NCI-H146 treated with DMSO at 0.1 percent for 48 hours (cell line): ENCODE results near the gene CDK4.
"Not testable (repeated sequence)": the region's sequence is repeated elsewhere in the genome, so short reads cannot be mapped to it uniquely, and the experiment has no call there.

Experiments used
- DNase-seq: peaks from one replicate; lab custom pipeline; 2025; ENCODE audit not compliant: unreplicated experiment; lab: John Stamatoyannopoulos, UW

The CDK4 gene

DNA sequence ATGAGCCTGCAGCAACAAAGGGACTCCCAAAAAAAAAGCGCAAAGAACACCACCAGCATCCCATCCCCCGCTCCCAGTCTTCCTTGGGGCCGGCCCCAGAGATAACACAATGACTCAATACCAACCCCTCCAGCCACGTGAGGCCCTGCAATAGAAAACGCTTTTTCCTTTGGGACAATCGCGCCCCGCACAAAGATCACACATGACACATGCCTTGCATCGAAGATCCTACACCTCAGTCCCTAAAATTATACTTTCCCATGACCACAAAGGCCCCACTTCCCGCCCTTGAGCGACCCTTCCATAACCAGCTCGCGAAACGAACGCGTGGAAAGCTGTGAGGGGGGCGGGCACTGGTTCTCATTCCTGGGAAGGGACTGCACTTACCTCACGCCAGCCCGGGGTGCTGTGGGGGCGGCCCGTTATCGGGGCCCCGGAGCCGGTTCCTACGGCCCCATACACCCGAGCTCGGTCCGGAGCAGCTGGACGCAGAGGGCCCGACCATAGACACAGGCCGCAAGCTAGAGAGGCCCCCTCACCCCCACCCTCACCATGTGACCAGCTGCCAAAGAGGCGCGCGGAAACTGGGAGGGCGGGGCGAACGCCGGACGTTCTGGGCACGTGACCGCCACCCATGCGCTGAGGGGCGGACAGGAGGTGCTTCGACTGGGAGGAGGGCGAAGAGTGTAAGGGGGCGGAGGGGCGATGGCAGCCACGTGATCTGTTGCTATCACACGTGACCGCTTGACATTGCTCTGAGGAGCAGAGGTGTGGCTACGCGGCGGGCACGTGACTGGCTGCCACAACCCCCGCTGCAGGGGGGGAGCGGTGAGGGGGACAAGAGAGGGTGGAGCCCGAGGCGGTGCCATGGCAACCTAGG is at the start of gene CDK4:
CDK4 (minus strand) TSS at position 523 of the 880 bp plus-strand sequence. CDS start 593 bp downstream, outside the sequence.
- peak; percentile 99 for DNase-seq

- DNase-seq: no peak
These were observed 48.9 kb upstream of the CDK4 start for GRCh38 chr12:57800965-57801364.

- DNase-seq: no peak
These were observed 45.8 kb upstream of the CDK4 start for GRCh38 chr12:57797933-57798332.

- no peak for DNase-seq
These were observed 44.9 kb upstream of the CDK4 start for GRCh38 chr12:57796996-57797395.

GRCh38 chr12:57795354-57795753 is 43.2 kb upstream of the CDK4 start:
- no peak for DNase-seq

- no peak for DNase-seq
These were observed 41.8 kb upstream of the CDK4 start for GRCh38 chr12:57793920-57794319.

DNA sequence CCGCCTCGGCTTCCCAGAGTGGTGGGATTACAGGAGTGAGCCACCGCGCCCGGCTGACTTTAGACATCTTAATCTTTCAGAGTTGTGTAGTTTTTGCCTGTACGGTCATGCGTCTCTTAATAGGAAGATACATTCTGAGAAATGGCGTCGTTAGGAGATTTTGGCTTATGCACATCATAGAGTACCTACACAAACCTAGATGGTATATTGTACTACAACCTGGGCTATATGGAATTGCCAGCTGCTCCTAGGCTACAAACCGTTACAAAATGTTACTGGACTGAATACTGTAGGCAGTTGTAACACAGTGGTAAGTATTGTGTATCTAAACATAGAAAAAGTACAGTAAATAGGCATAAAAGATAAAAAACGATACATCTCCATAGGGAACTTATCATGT is 31.8 kb upstream of the CDK4 start:
- DNase-seq: no peak

DNA sequence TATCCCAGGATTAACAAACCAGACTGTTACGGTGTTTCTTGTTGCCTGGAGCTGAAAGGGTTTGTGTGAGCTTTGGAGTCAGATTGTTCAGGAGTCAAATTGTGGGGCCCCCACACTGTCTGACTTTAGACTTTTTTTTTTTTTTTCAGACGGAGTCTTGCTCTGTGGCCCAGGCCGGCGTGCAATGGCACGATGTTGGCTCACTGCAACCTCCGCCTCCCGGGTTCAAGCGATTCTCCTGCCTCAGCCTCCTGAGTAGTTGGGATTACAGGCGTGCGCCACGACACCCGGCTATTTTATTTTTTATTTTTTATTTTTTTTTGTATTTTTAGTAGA is 31.3 kb upstream of the CDK4 start:
- no peak for DNase-seq

- peak; percentile 65 for DNase-seq
These were observed 30.7 kb upstream of the CDK4 start, which contains the start of gene TSFM for GRCh38 chr12:57782608-57783465. TSS of gene TSFM (plus strand) at chr12:57782787. CDS start at chr12:57782802, 15 bp downstream.

DNA sequence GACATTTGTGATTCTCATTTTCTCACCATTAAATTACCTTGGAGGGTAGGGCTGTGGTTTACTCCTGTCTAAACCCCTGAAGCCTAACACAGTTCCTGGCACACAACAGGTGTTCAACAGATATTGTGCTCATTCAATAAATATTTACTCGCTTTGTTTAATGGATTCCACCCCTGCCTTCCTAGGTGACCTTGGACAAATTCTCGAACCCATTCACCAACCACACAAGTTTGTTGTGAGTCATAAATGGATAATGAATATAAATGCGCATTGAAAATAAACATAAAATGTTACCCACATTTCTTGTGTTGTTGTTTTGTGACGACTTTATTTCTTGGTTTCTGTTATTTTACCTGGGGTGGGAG is 30.1 kb upstream of the CDK4 start:
- no peak for DNase-seq

- DNase-seq: no peak
These were observed 29.7 kb upstream of the CDK4 start for GRCh38 chr12:57781801-57782200.

DNA sequence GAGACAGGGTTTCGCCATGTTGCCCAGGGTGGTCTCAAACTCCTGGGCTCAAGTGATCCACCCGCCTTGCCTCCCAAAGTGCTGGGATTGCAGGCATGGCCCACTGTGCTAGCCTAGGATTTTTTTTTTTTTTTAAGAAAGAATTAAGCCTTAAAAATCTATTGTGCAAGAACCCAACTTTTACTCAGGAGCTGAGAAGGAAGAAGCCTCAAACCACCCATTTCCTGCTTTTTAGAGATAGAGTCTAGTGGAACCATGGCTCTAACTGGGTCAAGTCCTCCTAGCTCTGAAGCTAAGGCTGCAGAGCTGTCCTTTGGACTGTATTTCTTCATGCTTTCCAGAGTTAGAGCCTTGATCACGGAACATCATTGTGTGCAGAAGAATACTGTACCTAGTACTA is 29.1 kb upstream of the CDK4 start:
- DNase-seq: no peak

GRCh38 chr12:57780284-57780897 is 28.3 kb upstream of the CDK4 start:
- DNase-seq: no peak

DNA sequence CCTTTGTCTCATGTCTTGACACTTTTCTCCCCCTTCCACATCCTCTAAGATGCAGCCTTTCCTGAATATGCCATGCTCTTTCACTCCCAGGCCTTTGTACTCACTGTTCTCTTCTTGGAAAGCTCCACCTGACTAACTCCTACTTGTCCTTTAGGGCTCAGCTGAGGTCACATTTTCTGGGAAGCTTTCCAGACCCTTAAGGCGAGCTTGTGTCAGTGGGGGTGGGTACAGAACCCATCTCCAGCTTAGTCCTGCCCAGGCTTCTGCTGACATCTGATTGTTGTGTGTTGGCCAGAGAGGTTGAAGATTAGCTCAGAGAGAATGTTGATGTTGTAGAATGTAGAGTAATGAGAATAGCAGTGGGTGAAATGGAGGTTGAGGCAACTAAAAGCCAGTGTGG is 27.6 kb upstream of the CDK4 start:
- DNase-seq: no peak

DNA sequence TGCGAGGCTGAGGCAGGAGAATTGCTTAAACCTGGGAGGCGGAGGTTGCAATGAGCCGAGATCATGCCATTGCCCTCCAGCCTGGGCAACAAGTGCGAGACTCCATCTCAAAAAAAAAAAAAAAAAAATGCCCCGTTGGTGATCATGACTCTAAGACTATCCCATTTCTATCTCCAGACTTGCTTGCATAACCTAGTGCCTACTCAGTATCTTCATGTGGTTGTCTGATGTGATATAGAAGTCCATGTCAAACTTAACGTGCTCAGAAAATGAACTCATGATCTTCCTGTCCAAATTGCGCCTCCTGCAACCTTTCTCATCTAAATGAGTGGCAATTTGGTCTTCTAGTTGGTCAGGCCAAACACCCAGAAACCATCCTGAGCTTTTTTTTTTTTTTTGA is 25.8 kb upstream of the CDK4 start:
- no peak for DNase-seq

DNA sequence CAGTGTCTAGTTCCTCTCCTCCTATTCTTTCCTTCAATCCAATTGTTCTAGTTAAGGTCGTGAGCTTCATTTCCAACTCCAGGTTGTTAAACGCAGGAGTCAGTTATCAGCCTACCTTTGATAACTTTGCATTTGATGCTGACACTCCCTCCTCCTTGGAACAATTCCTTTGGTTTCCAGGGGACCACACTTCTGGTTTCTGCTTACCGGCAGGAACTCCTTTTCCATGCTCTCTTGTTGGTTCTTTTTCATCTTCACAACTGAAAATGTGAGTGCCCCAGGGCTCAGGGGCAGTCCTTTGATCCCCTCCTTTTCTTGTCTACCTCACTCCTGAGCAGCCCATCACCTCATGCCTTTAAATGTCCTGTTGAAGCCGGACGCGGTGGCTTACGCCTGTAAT is 25.3 kb upstream of the CDK4 start:
- no peak for DNase-seq

DNA sequence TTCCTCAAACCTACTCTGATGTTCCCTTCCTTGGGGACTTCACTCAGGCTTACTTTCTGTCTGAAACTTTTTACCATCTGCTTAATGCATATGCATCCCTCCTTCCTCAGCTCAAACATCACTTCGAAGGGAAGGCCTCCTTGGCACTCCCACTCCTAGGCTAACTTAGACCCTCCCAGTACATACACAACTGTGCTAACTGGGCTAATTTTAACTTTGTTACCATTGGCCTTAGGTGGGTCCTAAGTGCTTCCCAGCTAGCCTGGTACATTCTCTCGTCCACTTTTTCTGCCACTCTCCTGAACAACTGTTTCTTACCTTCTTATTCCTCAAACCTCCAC is 24.1 kb upstream of the CDK4 start:
- DNase-seq: no peak

GRCh38 chr12:57775563-57776246 is 23.6 kb upstream of the CDK4 start:
- DNase-seq: no peak

DNA sequence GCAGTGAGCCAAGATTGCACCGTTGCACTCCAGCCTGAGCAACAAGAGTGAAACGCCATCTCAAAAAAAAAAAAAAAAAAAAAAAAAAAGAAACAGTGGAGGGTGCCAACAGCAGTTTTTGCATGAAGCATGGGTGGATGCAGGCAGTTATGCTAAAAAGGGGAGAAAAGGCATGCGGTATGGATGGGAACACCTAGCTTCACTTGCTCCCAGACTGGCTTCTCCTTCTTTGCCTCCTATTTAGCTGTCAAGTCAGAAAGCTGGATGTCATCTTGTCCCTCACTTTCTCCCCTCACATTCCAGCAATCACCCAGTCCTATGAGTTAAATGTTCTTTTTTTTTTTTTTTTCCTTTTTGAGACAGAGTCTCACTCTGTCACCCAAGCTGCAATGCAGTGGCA is 22.9 kb upstream of the CDK4 start:
- DNase-seq: no peak

GRCh38 chr12:57774634-57775033 is 22.5 kb upstream of the CDK4 start:
- DNase-seq: not testable (repeated sequence)
